Activated naive CD4-positive, alpha-beta T cell treated with anti-CD3 and anti-CD28 coated beads, Interleukin-2, amount 50 U/mL, for 24 hours (primary cell): Measurements from ENCODE around the gene ME1.
"Not testable (repeated sequence)": the region's sequence is repeated elsewhere in the genome, so short reads cannot be mapped to it uniquely, and the experiment has no call there.

ENCODE experiments used
- H3K27ac Mint-ChIP-seq: one replicate; pipeline ENCODE4 v1.8.0; 2021; ENCODE audit warnings: mild to moderate bottlenecking, mixed read lengths
- H3K27me3 Mint-ChIP-seq: one replicate; pipeline ENCODE4 v1.8.0; 2021; ENCODE audit warnings: mixed read lengths
- H3K36me3 Mint-ChIP-seq: one replicate; pipeline ENCODE4 v1.8.0; 2021; ENCODE audit warnings: mixed read lengths
- H3K4me1 Mint-ChIP-seq: one replicate; pipeline ENCODE4 v1.8.0; 2021; ENCODE audit warnings: mixed read lengths
- H3K4me3 Mint-ChIP-seq: one replicate; pipeline ENCODE4 v1.8.0; 2021; ENCODE audit warnings: mild to moderate bottlenecking, mixed read lengths
- H3K9me3 Mint-ChIP-seq: one replicate; pipeline ENCODE4 v1.8.0; 2021; ENCODE audit warnings: mixed read lengths

The ME1 gene

DNA sequence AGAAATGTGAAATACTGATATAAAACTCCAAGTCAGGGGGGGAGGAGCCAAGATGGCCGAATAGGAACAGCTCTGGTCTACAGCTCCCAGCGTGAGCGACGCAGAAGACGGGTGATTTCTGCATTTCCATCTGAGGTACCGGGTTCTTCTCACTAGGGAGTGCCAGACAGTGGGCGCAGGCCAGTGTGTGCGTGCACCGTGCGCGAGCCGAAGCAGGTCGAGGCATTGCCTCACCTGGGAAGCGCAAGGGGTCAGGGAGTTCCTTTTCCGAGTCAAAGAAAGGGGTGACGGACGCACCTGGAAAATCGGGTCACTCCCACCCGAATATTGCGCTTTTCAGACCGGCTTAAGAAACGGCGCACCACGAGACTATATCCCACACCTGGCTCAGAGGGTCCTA lies 96.9 kb downstream of the ME1 start:
- not testable (repeated sequence) for H3K4me1 Mint-ChIP-seq, H3K27me3 Mint-ChIP-seq, H3K36me3 Mint-ChIP-seq, H3K27ac Mint-ChIP-seq, H3K4me3 Mint-ChIP-seq, H3K9me3 Mint-ChIP-seq

DNA sequence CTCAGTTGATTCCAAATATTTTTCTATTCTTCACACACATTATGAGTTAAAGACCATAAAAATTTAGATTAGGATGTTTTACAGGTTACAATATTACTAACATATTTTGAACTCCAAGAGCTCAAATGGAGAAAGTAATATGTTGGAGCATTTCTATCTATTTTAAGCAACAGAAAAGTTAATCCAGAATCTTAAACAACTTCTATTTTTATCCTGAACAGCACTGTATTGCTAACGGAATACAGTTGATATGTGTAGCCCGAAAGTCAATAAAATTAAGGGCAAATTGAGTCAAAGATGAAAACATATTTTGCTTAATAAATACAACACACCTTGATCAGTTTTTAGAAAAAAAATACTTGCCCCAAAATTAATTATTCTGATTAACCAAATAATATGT lies 97.4 kb downstream of the ME1 start:
- Mint-ChIP-seq H3K9me3 (no peaks in the 10 kb centered on the region), H3K36me3 (no peaks in the 10 kb centered on the region), H3K4me1 (no peaks in the 10 kb centered on the region), H3K27me3 (no peaks in the 10 kb centered on the region), H3K27ac (no peak overlapping the region), H3K4me3 (no peak overlapping the region)

DNA sequence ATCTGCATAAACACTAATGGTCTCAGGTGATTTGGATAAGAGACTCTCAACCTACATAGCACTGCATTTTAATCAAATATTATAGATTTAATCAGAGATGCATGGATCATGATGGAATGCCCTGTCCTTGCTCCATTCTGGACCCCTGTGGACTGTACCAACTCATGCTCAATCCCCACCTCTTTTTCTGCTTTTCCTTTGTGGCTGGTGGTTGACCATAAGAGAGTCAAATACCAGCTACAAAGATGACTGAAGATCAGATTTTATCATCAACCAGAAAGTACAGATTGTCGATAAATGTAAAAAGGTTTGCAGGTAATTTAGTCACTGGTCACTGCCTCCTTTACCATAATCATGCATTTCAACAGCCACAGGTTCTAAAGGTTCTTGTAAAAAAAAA lies 116.2 kb downstream of the ME1 start:
- Mint-ChIP-seq H3K27me3 (peaks cover 3% of the 10 kb centered on the region), H3K4me3 (no peak overlapping the region), H3K4me1 (no peaks in the 10 kb centered on the region), H3K27ac (no peak overlapping the region), H3K9me3 (no peaks in the 10 kb centered on the region), H3K36me3 (no peaks in the 10 kb centered on the region)

DNA sequence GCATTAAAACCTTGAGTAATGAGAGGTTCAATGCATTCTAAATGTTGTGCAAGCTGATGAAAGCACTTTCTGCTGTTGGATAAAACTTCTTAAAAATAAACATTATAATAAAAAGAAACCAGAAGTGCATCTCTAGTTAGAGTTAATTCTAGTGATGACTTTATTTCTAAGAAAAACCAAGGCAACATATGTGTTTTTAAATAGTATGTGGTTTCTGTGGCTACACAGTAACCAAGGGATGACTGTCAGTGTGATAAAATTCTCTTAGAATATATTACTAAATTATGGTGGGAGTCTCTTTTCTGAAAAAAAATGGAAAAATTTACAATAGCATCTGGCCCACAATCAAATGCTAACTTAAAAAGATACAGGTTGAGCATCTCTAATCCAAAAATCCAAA lies 117.0 kb downstream of the ME1 start:
- Mint-ChIP-seq H3K27me3 (peaks cover 3% of the 10 kb centered on the region), H3K27ac (no peak overlapping the region), H3K4me3 (no peak overlapping the region), H3K36me3 (no peaks in the 10 kb centered on the region), H3K9me3 (no peaks in the 10 kb centered on the region), H3K4me1 (no peaks in the 10 kb centered on the region)

DNA sequence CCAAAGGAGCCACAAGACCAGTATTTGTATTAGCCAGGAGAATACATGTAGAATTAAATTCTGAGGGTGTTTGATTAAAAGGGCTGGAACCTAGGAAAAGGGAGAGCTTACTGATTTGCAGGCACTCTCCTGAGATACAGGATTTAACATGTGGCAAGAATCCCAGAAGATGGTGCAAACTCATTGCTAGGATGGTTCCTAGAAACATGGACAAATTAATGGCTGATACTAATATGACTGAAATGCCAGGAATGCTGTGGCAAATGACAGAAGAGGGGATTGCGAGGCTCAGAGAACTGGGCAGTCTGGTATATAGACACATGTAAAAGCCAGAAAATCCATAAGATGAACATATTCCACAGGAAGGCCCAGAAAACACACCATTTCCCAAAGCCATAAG lies 119.6 kb downstream of the ME1 start:
- H3K36me3 Mint-ChIP-seq, result no peaks in the 10 kb centered on the region
- no peak overlapping the region for H3K27ac Mint-ChIP-seq
- H3K27me3 Mint-ChIP-seq, result peaks cover 1% of the 10 kb centered on the region
- H3K9me3 Mint-ChIP-seq, result no peaks in the 10 kb centered on the region
- no peak overlapping the region for H3K4me3 Mint-ChIP-seq
- H3K4me1 Mint-ChIP-seq, result no peaks in the 10 kb centered on the region

DNA sequence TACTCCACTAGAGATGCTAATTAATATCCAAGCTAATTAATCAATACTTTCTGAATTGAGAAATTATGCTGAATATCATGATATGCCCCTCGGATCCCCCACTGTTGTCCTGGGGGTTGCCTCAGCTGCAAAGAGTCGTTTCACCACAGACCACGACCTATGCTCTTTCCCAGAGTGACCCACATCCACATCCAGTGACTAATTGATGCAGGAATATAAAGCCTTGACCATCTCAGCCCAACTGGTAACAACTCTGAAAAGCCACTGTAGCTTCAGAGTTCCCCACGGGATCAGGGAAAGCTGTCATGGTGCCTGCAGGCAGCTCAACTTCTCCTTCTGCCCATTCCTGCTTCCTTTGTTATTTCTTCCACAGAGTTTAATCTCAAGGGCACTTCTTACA lies 120.8 kb downstream of the ME1 start:
- no peaks in the 10 kb centered on the region for H3K36me3 Mint-ChIP-seq
- H3K27ac Mint-ChIP-seq, result no peak overlapping the region
- H3K27me3 Mint-ChIP-seq, result peaks cover 1% of the 10 kb centered on the region
- no peaks in the 10 kb centered on the region for H3K9me3 Mint-ChIP-seq
- H3K4me1 Mint-ChIP-seq, result no peaks in the 10 kb centered on the region
- H3K4me3 Mint-ChIP-seq, result no peak overlapping the region

DNA sequence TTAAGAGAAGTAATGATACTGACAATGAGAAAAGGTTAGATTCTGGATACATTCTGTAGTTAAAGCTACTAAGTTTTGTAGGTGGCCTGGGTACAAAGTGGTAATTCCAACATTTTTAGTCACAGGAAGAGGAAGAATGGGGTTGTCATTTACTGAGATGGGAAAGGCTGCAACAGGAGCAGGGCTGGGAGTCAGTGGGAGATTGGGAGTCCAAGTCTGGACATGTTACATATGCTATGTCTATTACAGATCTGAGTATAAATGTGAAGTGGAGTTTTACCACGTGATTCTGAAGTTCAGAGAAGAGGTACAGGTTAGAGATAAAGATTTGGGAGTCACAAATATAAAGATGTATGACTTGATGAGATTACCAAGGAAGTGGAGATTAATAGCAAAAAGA lies 121.5 kb downstream of the ME1 start:
- H3K9me3 Mint-ChIP-seq, result no peaks in the 10 kb centered on the region
- no peak overlapping the region for H3K27ac Mint-ChIP-seq
- no peak overlapping the region for H3K4me3 Mint-ChIP-seq

DNA sequence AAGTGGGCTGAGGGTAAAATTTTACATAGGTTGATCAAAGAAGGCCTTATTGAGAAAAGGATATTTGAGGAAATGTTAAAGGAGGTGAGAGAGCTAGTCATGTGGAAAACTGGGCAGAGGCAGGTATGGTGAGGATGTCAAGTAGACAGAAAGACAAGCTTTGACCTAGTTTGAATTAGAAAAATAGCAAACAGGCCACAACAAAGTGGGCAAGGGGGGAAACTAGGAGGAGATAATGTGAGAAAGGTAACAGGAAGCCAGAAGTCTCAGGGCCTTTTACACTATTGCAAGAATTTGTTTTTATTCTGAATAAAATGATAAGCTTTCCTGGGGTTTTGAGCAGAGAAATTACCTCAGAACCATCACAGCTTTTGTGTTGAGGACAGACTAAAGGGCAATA lies 122.0 kb downstream of the ME1 start:
- no peaks in the 10 kb centered on the region for H3K9me3 Mint-ChIP-seq
- no peaks in the 10 kb centered on the region for H3K36me3 Mint-ChIP-seq
- no peaks in the 10 kb centered on the region for H3K27me3 Mint-ChIP-seq
- H3K4me3 Mint-ChIP-seq, result no peak overlapping the region
- no peak overlapping the region for H3K27ac Mint-ChIP-seq
- no peaks in the 10 kb centered on the region for H3K4me1 Mint-ChIP-seq

More for the DNA sequence above, 121.5 kb downstream of the ME1 start:
- Mint-ChIP-seq H3K4me1 (no peaks in the 10 kb centered on the region), H3K27me3 (no peaks in the 10 kb centered on the region), H3K36me3 (no peaks in the 10 kb centered on the region)

DNA sequence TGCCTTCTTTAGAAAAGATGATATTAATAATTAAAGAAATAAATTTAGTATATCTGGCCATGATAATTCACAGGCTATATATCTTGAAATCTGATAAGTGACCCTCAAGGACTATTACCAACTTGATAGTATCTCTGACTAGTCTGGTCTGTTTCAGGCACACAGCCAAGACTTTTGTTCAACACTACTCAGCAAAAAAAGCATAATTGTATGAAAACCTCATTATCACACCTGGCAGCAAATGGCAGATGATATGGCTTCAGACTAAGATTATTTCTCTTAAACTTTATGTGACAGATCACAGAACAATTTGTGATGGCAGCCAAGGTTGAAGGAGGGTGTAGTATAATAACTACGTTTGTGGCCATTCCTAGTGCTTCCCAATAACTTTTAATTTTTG lies 123.0 kb downstream of the ME1 start:
- no peak overlapping the region for H3K27ac Mint-ChIP-seq
- H3K4me1 Mint-ChIP-seq, result no peaks in the 10 kb centered on the region
- H3K4me3 Mint-ChIP-seq, result no peak overlapping the region

DNA sequence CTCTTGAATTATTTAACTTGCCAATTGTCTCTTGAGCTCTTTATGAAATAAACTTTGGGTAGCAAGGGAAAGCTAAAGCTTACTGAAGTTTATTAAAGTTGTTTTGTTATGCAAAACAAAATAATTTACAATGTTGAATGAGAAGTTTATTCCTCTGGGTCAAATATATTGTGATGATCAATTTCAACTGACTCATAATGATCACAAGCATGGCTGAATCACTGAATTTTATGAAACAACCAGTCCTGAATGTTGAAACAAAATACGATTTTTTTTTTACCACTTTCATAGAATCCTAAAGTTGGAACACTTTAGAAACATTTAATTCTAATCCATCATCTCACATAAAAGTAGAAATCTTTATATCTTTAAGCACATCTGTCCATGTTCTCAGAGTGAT lies 127.4 kb downstream of the ME1 start:
- H3K36me3 Mint-ChIP-seq, result no peaks in the 10 kb centered on the region
- H3K27me3 Mint-ChIP-seq, result peaks cover 1% of the 10 kb centered on the region
- no peaks in the 10 kb centered on the region for H3K4me1 Mint-ChIP-seq
- no peak overlapping the region for H3K27ac Mint-ChIP-seq
- H3K4me3 Mint-ChIP-seq, result no peak overlapping the region
- no peaks in the 10 kb centered on the region for H3K9me3 Mint-ChIP-seq

More for the DNA sequence above, 123.0 kb downstream of the ME1 start:
- Mint-ChIP-seq H3K9me3 (no peaks in the 10 kb centered on the region), H3K27me3 (no peaks in the 10 kb centered on the region), H3K36me3 (no peaks in the 10 kb centered on the region)

DNA sequence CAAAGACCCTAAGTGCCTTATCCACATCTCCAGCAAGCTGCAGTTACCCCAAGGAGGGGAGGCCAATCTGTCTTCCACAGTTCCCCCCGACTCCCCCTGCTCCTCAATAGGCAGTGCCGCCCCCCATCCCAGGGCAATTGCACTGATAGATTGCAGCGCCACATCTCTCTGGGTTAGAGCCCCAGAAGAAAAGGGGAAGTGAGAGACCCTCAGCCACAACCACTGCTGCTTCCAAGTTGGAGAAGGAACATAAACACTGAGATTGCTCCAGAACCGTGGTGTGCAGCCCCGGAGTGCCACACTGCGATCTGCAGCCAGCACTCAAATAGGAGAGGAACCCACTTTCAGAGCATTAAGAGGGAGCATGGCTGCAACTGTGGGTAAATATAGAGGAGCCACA lies 136.2 kb downstream of the ME1 start:
- no peak overlapping the region for H3K27ac Mint-ChIP-seq
- peaks cover 4% of the 10 kb centered on the region for H3K9me3 Mint-ChIP-seq
- H3K4me3 Mint-ChIP-seq, result no peak overlapping the region
- H3K27me3 Mint-ChIP-seq, result peaks cover 19% of the 10 kb centered on the region
- H3K36me3 Mint-ChIP-seq, result no peaks in the 10 kb centered on the region
- H3K4me1 Mint-ChIP-seq, result no peaks in the 10 kb centered on the region

DNA sequence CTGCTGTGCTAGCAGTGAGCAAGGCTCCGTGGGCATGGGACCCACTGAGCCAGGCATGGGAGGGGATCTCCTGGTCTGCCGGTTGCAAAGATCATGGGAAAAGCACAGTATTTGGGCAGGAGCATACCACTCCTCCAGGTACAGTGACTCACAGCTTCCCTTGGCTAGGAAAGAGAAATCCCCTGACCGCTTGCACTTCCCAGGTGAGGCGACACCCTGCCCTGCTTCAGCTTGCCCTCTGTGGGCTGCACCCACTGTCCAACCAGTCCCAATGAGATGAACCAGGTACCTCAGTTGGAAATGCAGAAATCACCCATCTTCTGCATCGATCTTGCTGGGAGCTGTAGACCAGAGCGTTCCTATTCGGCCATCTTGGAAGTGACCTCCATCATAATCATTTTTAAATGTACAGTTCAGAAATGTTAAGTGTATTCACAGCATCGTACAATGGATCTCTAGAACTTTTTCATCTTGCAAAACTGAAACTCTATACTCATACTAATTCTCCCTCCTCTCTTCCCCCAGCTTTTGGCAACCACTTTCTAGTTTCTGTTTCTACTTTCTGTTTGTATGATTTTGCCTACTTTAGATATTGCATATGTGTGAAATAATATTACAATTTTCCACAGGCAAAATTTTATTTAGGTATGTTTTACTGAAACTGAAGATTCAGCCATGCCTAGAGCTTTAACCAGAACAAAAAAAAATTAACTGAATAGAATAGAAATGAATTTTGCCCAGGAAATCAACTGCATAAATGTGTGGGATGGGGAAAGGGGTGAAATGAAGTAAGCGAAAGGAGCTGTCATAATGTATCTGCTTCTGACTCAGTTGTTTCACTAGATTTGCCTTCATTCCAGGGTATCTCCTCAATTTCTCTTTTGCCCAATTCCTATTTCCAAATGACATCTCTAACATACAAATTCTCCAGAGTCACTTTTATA lies 137.7 kb downstream of the ME1 start:
- no peak overlapping the region for H3K4me3 Mint-ChIP-seq
- H3K27ac Mint-ChIP-seq, result no peak overlapping the region
- H3K27me3 Mint-ChIP-seq, result peaks cover 19% of the 10 kb centered on the region
- H3K36me3 Mint-ChIP-seq, result no peaks in the 10 kb centered on the region
- H3K9me3 Mint-ChIP-seq, result peaks cover 4% of the 10 kb centered on the region
- no peaks in the 10 kb centered on the region for H3K4me1 Mint-ChIP-seq

DNA sequence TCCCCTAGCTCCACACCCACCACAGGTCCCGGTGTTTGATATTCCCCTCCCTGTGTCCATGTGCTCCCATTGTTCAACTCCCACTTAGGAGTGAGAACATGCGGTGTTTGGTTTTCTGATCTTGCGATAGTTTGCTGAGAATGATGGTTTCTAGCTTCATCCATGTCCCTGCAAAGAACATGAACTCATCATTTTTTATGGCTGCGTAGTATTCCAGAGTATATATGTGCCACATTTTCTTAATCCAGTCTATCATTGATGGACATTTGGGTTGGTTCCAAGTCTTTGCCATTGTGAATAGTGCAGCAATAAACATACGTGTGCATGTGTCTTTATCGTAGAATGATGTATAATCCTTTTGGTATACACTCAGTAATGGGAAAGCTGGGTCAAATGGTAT lies 143.6 kb downstream of the ME1 start:
- H3K9me3 Mint-ChIP-seq, H3K4me1 Mint-ChIP-seq, H3K27me3 Mint-ChIP-seq, H3K27ac Mint-ChIP-seq, H3K4me3 Mint-ChIP-seq, H3K36me3 Mint-ChIP-seq: not testable (repeated sequence)

DNA sequence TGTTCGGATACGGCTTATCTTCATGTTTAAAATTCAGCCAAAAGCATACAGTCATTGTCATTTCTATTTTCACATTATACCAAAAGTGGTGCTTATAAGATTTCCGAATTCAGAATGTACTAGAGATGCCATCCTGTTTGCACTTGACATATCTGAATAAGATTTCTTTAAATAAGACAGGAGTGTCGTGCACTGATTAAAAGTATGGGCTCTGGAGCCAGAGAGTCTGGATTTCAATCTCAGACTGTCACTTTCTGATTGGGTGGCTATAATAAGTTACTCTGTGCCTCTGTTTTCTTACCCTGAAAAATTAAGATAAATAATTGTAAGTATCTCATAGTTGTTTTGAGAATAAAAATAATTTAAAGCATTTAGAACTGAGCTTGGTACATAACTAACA lies 144.9 kb downstream of the ME1 start:
- peaks cover 9% of the 10 kb centered on the region for H3K27me3 Mint-ChIP-seq
- peaks cover 4% of the 10 kb centered on the region for H3K9me3 Mint-ChIP-seq
- no peaks in the 10 kb centered on the region for H3K36me3 Mint-ChIP-seq
- H3K27ac Mint-ChIP-seq, result no peak overlapping the region
- no peaks in the 10 kb centered on the region for H3K4me1 Mint-ChIP-seq
- no peak overlapping the region for H3K4me3 Mint-ChIP-seq

DNA sequence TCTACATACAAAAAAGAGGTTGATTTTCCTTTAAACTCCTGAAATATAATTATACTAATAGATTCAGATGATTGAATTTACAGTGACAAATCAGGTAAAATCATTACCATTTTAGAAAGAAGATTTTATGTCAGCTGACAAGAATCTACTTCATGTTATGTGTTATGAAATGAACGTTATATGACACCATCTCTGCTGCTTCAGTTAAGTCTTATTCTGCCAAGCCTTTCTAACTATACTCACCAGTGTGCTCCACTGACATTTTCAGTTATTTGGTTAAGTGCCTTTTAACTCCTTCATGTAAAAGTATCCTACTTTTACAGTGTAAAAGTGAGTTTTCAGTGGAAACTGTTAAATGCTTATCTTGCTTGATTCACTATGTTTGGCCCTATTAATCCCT lies 157.3 kb downstream of the ME1 start:
- H3K36me3 Mint-ChIP-seq, result no peaks in the 10 kb centered on the region
- no peak overlapping the region for H3K27ac Mint-ChIP-seq
- no peak overlapping the region for H3K4me3 Mint-ChIP-seq
- H3K4me1 Mint-ChIP-seq, result no peaks in the 10 kb centered on the region
- H3K9me3 Mint-ChIP-seq, result no peaks in the 10 kb centered on the region
- H3K27me3 Mint-ChIP-seq, result peaks cover 5% of the 10 kb centered on the region

DNA sequence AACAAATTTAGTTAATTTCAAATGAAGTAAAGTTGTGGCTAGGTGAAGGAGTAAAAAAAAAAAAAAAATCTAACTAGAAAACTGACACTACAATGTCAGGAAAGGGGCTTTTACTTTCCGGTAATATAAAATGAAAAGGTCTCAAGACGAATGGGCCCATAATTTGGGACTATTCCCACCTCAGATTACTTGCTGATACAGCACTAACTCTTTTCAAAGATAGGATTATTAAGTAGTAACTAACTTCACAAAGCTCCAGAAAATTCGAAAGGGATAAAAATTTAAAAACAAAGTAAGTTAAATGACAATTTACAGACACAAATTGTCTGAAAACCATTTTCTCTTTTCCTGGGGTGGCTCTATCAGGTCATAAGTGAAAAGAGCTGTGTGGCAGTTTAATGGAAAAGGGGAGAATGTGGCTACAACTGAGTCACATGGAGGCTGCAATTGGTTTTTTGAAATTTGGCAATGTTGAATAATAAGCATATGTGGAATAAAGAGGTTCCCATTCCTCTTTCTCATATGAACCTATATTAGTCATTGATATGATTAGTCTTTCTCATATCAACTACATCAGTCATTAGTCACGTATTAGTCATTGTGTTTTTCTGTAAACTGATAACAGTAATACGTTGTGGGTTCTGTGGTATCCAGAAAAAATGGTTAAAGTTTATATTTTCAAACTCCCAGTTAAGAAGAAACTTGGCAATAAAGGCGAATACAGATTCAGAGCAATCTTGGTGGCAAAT lies 159.7 kb downstream of the ME1 start:
- Mint-ChIP-seq H3K9me3 (no peaks in the 10 kb centered on the region), H3K36me3 (no peaks in the 10 kb centered on the region), H3K4me3 (no peak overlapping the region), H3K27ac (no peak overlapping the region), H3K27me3 (peaks cover 3% of the 10 kb centered on the region), H3K4me1 (no peaks in the 10 kb centered on the region)
